Stimulated activated CD4-positive, alpha-beta T cell treated with anti-CD3 and anti-CD28 coated beads, Interleukin-4, amount 100 ng/mL, for 24 hours (primary cell): Measurements from ENCODE around the gene XPC.
"Not testable (repeated sequence)": the region's sequence is repeated elsewhere in the genome, so short reads cannot be mapped to it uniquely, and the experiment has no call there.

ENCODE experiments used
- DNase-seq: peaks from one replicate; pipeline ENCODE4 v3.0.0-alpha.2; 2020

The XPC gene

GRCh38 chr3:14131134-14131533, 47.3 kb downstream of the XPC start:
- DNase-seq: no peak

DNA sequence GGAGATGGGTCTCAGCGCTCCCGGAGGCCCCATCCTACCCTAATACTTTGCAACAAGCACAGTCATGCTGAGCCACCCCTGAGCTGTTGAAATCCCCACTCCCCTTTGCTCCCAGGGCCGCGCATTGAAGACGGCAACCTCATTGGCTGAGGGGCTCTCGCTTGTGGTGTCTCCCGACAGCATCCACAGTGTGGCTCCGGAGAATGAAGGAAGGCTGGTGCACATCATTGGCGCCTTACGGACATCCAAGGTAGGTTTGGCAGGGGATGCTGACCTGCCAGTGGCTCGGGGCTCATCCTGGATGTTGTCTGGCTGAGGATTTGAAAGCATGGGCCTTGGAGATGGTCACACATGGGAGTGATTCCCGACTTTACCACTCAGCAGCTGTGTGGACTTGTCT, 47.7 kb downstream of the XPC start:
- DNase-seq: no peak

GRCh38 chr3:14130230-14130629, 48.2 kb downstream of the XPC start:
- no peak for DNase-seq

DNA sequence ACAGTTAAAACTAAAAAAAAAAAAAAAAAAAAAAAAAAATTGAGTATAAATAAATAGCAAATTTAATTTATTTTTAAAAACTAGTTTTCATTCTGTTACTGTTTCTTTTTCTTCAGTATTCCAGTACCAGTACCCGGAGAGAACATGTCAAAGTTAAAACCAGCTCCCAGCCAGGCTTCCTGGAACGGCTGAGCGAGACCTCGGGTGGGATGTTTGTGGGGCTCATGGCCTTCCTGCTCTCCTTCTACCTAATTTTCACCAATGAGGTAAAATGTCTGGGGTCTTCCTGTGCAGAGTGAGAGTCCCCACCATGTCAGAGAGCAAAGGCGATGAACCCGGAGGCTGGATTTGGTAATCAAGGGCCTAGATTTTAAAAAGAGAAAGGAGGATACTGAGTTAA, 49.1 kb downstream of the XPC start:
- DNase-seq: no peak

- DNase-seq: no peak
These were observed 49.7 kb downstream of the XPC start for GRCh38 chr3:14128724-14129123.

DNA sequence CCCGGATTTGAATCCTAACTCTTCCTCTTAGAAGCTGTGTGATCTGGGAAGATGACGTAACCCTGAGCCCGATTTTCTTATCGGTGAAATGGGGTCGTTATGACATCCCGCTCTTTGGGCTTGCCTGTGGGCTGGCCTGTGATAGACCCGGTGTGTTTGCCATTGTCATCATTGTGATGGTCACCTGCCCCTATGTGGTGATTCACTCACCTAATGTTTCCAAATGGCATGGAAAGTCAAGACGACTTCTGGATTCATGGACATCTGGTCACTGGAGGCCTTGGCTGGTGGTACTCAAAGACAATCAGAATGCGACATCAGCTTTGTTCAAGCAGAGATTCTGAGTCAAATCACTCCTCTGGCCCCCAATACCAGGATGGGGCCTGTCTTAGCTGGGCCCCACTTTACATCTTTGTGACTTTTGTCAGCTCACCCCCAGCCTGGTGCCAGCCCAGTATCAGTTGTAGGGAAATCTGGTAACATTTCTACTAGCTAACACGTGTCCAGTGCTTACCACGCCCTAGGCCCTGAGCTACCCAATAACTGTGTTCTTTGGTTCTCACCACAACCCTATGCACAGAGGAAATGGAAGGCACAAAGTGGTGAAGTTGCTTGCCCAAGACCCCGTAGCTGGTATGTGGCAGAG, 50.8 kb downstream of the XPC start:
- DNase-seq: peak; percentile 2

- peak; percentile 2 for DNase-seq
These were observed 51.4 kb downstream of the XPC start for GRCh38 chr3:14126887-14127505.

- no peak for DNase-seq
These were observed 52.1 kb downstream of the XPC start for GRCh38 chr3:14126017-14126886.

- DNase-seq: peak; percentile 73
These were observed 53.0 kb downstream of the XPC start for GRCh38 chr3:14125193-14126016.

DNA sequence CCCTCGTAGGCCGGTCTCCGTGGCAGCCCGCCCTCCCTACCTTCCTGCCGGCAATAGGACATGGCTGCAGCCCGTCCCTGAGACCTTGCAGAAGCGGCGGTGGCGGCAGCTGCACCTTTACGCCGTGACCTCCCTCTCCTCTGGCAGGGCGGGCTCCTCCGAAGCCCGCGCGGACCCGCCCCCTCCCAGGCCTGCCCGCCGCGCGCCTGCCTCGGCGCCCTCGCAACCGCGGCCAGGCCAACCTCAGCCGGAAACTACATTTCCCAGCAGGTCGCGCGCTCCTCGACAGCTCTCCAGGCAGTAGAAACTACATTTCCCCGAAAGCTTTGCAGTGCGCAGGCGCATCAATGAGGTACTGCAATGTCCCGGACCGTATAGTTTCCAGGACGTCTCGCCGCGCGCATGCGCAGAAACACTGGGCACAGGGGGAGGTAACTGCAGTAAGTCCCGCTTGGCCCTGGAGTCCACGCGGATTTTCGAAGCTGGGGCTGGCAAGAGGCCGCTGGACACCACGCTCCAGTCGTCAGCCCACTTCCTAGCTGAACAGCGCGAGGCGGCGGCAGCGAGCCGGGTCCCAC, 53.7 kb downstream of the XPC start, which contains the start of the genes CHCHD4 and TMEM43:
Gene CHCHD4 (minus strand): TSS at position 256 of the 578 bp plus-strand sequence. CDS start 194 bp downstream, at position 62.
Gene TMEM43 (plus strand): TSS at position 438 of the 578 bp plus-strand sequence. CDS start 142 bp downstream, outside the sequence.
- DNase-seq: peak; percentile 98

DNA sequence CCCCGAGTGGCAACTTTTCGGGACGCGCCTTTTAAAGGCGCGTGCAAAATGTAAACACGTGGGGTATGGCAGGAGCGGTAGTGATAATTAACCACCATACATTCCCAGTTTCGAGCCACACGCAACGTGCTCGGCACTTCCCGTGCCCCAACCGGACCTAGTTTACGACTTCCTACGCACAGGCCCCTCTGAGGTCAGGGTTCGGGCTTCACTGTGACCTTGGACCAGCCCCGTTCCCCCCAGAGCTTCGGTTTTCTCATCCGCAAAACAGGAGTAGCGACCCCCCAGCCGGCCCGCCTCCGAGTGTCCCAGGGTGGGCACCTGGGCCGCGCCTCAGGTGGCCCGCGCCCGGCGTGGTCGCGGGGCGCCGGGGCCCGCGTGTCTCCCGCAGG, 54.2 kb downstream of the XPC start:
- peak; percentile 76 for DNase-seq

DNA sequence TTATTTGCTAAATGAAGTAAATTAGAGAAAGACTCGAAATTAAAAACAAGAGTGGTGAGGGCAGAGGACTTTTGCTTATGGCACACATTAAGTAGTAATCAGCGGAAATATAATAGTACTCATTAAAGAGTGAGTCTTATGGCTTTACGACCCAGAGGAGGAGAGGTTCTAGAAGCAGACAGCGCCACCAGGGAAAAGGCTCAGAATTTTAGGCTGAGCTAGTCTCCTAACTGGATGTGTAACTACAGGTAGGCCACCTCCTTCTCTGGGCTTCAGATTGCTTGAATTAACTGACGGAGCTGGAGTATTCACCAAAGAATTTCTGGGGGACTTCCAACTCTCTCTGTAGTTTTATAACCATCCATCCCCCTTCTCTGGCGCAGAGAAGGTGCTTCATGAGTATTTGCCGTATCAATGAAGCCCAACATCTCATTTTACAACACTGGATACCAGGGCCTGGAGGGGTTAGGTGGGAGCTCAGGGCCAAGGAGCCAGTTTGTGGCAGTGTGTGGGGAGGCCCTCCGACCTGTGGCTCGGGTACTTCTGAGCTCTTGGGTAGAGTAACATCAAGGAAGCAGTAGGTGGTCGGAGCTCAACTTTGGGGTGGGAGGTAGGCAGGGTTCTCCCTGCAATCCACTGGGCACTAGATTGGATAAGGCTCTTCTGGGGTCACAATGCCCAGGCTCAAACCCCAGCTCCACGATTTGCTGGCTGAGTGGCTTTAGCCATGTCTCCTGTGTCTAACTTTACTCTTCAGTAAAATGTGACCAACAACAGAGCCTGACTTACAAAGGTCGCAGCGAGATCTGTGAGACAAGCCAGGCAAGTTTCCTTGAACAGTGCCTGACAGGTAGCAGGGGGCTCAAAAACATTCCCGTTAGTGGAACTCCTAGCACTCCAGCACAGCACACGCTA, 54.8 kb downstream of the XPC start:
- DNase-seq: no peak

DNA sequence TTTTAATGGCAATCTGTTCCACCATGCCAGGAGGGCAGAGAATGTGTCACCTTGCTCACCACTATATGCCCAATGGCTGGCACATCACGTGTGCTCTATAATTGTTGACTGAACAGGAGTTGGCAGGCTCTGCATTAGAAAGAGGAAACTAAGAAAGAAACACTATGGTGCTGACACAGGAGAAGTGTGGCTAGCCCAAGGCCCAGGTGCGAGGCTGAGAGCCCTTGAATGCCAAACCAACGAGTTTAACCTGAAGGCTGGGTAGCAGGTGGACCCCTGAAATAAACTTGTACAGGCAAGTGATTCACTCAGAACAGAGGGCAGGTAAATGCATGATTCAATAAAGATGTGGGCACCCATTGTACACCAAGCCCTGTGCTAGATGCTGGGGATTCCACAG, 56.1 kb downstream of the XPC start:
- DNase-seq: no peak

DNA sequence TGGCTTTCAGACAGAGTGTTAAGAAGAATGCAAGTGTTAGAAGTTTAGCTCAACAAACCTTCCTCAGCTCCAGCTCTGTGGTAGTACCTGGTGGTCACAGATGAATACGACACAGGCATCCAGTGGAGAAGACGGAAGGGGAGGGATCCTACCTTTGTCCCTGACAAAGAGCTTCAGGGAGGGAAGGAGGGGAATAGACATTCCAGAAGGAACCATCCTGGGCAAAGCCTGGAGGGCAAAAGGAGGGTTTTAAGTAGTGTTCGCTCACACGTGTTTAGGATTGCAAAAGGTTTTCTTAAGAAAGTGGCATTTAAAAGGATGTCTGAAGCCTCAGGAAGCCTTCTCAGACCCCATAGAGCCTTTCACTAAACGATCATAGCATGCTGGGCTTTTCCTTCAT, 56.5 kb downstream of the XPC start:
- no peak for DNase-seq

GRCh38 chr3:14120921-14121448, 57.4 kb downstream of the XPC start:
- not testable (repeated sequence) for DNase-seq

DNA sequence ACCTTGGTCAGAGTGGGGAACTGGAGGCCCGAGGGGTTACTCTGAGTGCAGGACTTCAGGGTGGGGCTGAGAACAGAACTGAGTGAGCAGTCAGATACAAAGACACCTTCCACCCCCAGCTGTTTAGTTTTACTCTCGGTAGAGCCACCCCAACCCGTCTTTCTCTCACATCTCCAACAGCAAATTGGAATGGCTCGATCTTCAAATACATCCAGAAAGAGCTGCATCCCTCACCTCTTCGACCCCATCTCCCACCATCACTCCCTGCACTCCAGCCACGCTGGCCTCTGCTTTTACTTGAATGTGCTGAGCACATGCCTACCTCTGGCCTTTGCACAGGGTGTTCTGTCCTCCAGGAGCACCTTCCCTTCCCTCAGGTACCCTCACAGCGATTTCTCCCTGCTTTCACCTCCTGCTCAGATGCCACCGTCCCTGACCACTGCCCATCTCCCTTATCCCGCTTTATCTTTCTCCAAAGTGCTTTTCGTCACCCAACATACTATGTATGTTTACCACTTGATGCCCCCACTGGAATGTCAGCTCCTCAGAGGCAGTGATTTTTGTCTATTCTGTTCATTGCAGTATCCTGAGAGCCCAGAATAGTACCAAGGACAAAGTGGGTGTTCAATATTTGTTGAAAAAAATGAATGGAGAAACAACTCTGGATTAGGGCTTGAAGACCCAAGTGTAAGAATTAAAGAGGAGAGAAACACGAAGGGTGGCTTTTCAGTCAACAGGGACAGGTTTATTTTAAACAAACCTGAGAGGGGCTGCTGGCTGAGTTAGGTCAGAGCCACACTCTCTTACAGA, 58.1 kb downstream of the XPC start:
- no peak for DNase-seq

- no peak for DNase-seq
These were observed 58.8 kb downstream of the XPC start for GRCh38 chr3:14119651-14120050.

GRCh38 chr3:14118400-14119381, 59.7 kb downstream of the XPC start:
- no peak for DNase-seq
